ENCODE results near the gene DYNLL2.

DYNLL2 gene

GRCh38 chr17:58111676-58112075, 28.5 kb downstream of the DYNLL2 start:
- H3K4me3 ChIP-seq (ENCODE audit: low read depth, low read length) = no peak overlapping the region
- in situ Hi-C loops (cut with HindIII; ENCODE audit: low sequenced_read_pairs) = no loop called here
- TF ChIP-seq, protein P1, sequence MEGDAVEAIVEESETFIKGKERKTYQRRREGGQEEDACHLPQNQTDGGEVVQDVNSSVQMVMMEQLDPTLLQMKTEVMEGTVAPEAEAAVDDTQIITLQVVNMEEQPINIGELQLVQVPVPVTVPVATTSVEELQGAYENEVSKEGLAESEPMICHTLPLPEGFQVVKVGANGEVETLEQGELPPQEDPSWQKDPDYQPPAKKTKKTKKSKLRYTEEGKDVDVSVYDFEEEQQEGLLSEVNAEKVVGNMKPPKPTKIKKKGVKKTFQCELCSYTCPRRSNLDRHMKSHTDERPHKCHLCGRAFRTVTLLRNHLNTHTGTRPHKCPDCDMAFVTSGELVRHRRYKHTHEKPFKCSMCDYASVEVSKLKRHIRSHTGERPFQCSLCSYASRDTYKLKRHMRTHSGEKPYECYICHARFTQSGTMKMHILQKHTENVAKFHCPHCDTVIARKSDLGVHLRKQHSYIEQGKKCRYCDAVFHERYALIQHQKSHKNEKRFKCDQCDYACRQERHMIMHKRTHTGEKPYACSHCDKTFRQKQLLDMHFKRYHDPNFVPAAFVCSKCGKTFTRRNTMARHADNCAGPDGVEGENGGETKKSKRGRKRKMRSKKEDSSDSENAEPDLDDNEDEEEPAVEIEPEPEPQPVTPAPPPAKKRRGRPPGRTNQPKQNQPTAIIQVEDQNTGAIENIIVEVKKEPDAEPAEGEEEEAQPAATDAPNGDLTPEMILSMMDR (IDR thresholded peaks at IDR 0.05; ENCODE audit: low read depth, low read length, missing control alignments) = no peak
- DNase-seq (ENCODE audit: low read depth) = no peak

- H3K4me3 ChIP-seq (ENCODE audit: low read depth, low read length) = no peak overlapping the region
- peak; percentile 33 for DNase-seq (ENCODE audit: low read depth)
- in situ Hi-C loops (cut with HindIII; ENCODE audit: low sequenced_read_pairs) = no loop called here
- TF ChIP-seq, protein P1 (IDR thresholded peaks at IDR 0.05; ENCODE audit: low read depth, low read length, missing control alignments) = peak; percentile 96
These were observed 29.9 kb downstream of the DYNLL2 start for GRCh38 chr17:58112970-58113631.

- H3K4me3 ChIP-seq (ENCODE audit: low read depth, low read length) = no peak overlapping the region
- in situ Hi-C loops (cut with HindIII; ENCODE audit: low sequenced_read_pairs) = no loop called here
- no peak for DNase-seq (ENCODE audit: low read depth)
- TF ChIP-seq, protein P1 (IDR thresholded peaks at IDR 0.05; ENCODE audit: low read depth, low read length, missing control alignments) = no peak
These were observed 30.7 kb downstream of the DYNLL2 start for GRCh38 chr17:58113947-58114346.

DNA sequence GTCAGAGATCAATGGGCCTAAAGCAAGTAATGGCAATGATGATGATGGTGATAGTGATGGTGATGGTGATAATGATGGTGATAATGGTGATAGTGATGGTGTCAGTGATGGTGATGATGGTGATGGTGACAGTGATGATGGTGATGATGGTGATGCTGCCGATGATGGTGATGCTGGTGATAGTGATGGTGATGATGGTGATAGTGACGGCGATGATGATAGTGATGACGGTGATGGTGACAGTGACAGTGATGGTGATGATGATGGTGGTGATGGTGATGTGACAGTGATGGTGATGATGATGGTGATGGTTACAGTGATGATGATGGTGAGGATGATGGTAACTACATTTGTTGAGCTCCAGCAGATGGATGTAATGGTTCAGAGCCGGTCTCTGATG, 34.2 kb downstream of the DYNLL2 start:
- TF ChIP-seq, protein P1 (IDR thresholded peaks at IDR 0.05; ENCODE audit: low read depth, low read length, missing control alignments) = no peak
- H3K4me3 ChIP-seq (ENCODE audit: low read depth, low read length) = no peak overlapping the region
- in situ Hi-C loops (cut with HindIII; ENCODE audit: low sequenced_read_pairs) = no loop called here
- no peak for DNase-seq (ENCODE audit: low read depth)

GRCh38 chr17:58119491-58119890, 36.3 kb downstream of the DYNLL2 start:
- H3K4me3 ChIP-seq (ENCODE audit: low read depth, low read length) = no peak overlapping the region
- in situ Hi-C loops (cut with HindIII; ENCODE audit: low sequenced_read_pairs) = no loop called here
- TF ChIP-seq, protein P1 (IDR thresholded peaks at IDR 0.05; ENCODE audit: low read depth, low read length, missing control alignments) = no peak
- no peak for DNase-seq (ENCODE audit: low read depth)

- in situ Hi-C loops (cut with HindIII; ENCODE audit: low sequenced_read_pairs) = no loop called here
- H3K4me3 ChIP-seq (ENCODE audit: low read depth, low read length) = no peak overlapping the region
- DNase-seq (ENCODE audit: low read depth) = peak; percentile 71
- TF ChIP-seq, protein P1 (IDR thresholded peaks at IDR 0.05; ENCODE audit: low read depth, low read length, missing control alignments) = no peak
These were observed 37.1 kb downstream of the DYNLL2 start for GRCh38 chr17:58120195-58120822.

Data from astrocyte of the cerebellum (primary cell).